GM23338 (cell line): Measurements from ENCODE around the gene OAT. TPM values are rescaled to one million over a fixed set of nuclear protein-coding genes. Genes with fewer than 3 reads are reported as not detected.

Source experiments
- ATAC-seq: fragments of 200-7000 bp; cut with Tn5 transposase; 3 replicates; pipeline ENCODE4 v1.9.1; 2020
- DNase-seq: peaks from one replicate; pipeline ENCODE4 v3.0.0-alpha.2; 2015; ENCODE audit warnings: low spot score
- H2AFZ ChIP-seq: fragments of 200-600 bp; sonication (generic); 2 replicates; pipeline ENCODE4 v1.8.0; 2016; ENCODE audit warnings: antibody characterized with exemption, mild to moderate bottlenecking, moderate library complexity
- H3F3A ChIP-seq: fragments of 200-600 bp; sonication (generic); replicated peaks from 2 replicates; pipeline ENCODE4 v1.8.0; 2017; ENCODE audit warnings: antibody characterized with exemption, mixed run types, low read depth
- H3K27ac ChIP-seq: fragments of 200-600 bp; sonication (generic); 2 replicates; pipeline ENCODE4 v1.6.1; 2016; ENCODE audit warnings: low read depth
- H3K27me3 ChIP-seq: fragments of 200-600 bp; sonication (generic); 2 replicates; pipeline ENCODE4 v1.8.0; 2016; ENCODE audit warnings: mild to moderate bottlenecking, mixed run types, moderate library complexity; ENCODE audit not compliant: insufficient read depth
- H3K36me3 ChIP-seq: fragments of 200-600 bp; sonication (generic); 2 replicates; pipeline ENCODE4 v1.8.0; 2016; ENCODE audit warnings: mild to moderate bottlenecking; ENCODE audit not compliant: insufficient read depth
- H3K4me1 ChIP-seq: fragments of 200-600 bp; sonication (generic); 2 replicates; pipeline ENCODE4 v1.8.0; 2016; ENCODE audit warnings: mild to moderate bottlenecking, moderate library complexity; ENCODE audit not compliant: insufficient read depth
- H3K4me2 ChIP-seq: fragments of 200-600 bp; sonication (generic); 2 replicates; pipeline ENCODE4 v1.7.1; 2017; ENCODE audit warnings: mixed run types
- H3K4me3 ChIP-seq: fragments of 200-600 bp; sonication (generic); 2 replicates; pipeline ENCODE4 v1.6.1; 2016; ENCODE audit warnings: mixed run types
- H3K79me2 ChIP-seq: fragments of 200-600 bp; sonication (generic); replicated peaks from 2 replicates; pipeline ENCODE4 v1.8.0; 2017; ENCODE audit warnings: mild to moderate bottlenecking; ENCODE audit not compliant: insufficient read depth
- H3K9me2 ChIP-seq: fragments of 200-600 bp; sonication (generic); 2 replicates; pipeline ENCODE4 v1.8.0; 2017; ENCODE audit not compliant: insufficient read depth
- H4K20me1 ChIP-seq: fragments of 200-600 bp; sonication (generic); replicated peaks from 2 replicates; pipeline ENCODE4 v1.8.0; 2017; ENCODE audit warnings: mild to moderate bottlenecking; ENCODE audit not compliant: insufficient read depth
- H3K27ac Mint-ChIP-seq: 2 replicates; pipeline ENCODE4 v1.8.0; 2020; ENCODE audit warnings: inconsistent platforms, mild to moderate bottlenecking, moderate library complexity, mixed read lengths
- H3K27me3 Mint-ChIP-seq: 3 replicates; pipeline ENCODE4 v1.8.0; 2022; ENCODE audit warnings: low read depth, mild to moderate bottlenecking, moderate library complexity, mixed read lengths, inconsistent platforms; ENCODE audit not compliant: insufficient read depth, poor library complexity
- H3K36me3 Mint-ChIP-seq: 3 replicates; pipeline ENCODE4 v1.8.0; 2021; ENCODE audit warnings: low read depth, mild to moderate bottlenecking, inconsistent platforms, moderate library complexity, mixed read lengths
- H3K4me1 Mint-ChIP-seq: 3 replicates; pipeline ENCODE4 v1.8.0; 2020; ENCODE audit warnings: mild to moderate bottlenecking, inconsistent platforms, mixed read lengths
- H3K4me3 Mint-ChIP-seq: 3 replicates; pipeline ENCODE4 v1.8.0; 2021; ENCODE audit warnings: moderate library complexity, mild to moderate bottlenecking, inconsistent platforms, mixed read lengths
- H3K9me3 Mint-ChIP-seq: 3 replicates; pipeline ENCODE4 v1.8.0; 2020; ENCODE audit warnings: moderate library complexity, mild to moderate bottlenecking, inconsistent platforms, mixed read lengths
- CREB1 ChIP-seq: fragments of 250-450 bp; sonication (Bioruptor Pico); IDR thresholded peaks from 2 replicates; pipeline ENCODE4 v1.5.0; 2020; ENCODE audit warnings: low read depth, mild to moderate bottlenecking, moderate library complexity
- CTCF ChIP-seq, 2 experiments: fragments of 200-600 bp in 1 of 2; sonication (generic) in 1 of 2; conservative IDR thresholded peaks; 2 replicates each; pipeline versions ENCODE4 v1.5.1 to v1.6.1; 2016 to 2017; ENCODE audit warnings: antibody characterized with exemption in 2 of 2, low read depth in 2 of 2, mild to moderate bottlenecking in 2 of 2, moderate library complexity in 1 of 2
- ETS1 ChIP-seq: IDR thresholded peaks from 2 replicates; pipeline ENCODE4 v1.6.1; 2016; ENCODE audit warnings: antibody characterized with exemption
- EZH2 ChIP-seq: fragments of 200-600 bp; sonication (generic); IDR thresholded peaks from one replicate; pipeline ENCODE4 v1.8.0; 2017; ENCODE audit warnings: antibody characterized with exemption, mild to moderate bottlenecking, low read depth; ENCODE audit not compliant: unreplicated experiment
- EZH2phosphoT487 ChIP-seq: fragments of 200-600 bp; sonication (generic); IDR thresholded peaks from one replicate; pipeline ENCODE4 v1.8.1; 2018; ENCODE audit warnings: antibody characterized with exemption; ENCODE audit not compliant: unreplicated experiment
- JUNB ChIP-seq: IDR thresholded peaks from one replicate; pipeline ENCODE4 v1.6.1; 2016; ENCODE audit warnings: antibody characterized with exemption; ENCODE audit not compliant: unreplicated experiment
- POLR2AphosphoS5 ChIP-seq: IDR thresholded peaks from 2 replicates; pipeline ENCODE4 v1.6.1; 2016; ENCODE audit warnings: antibody characterized with exemption, low read depth
- REST ChIP-seq: IDR thresholded peaks from one replicate; pipeline ENCODE4 v1.6.1; 2018; ENCODE audit warnings: antibody characterized with exemption; ENCODE audit not compliant: unreplicated experiment
- STAT1 ChIP-seq: IDR thresholded peaks from one replicate; pipeline ENCODE4 v1.6.1; 2016; ENCODE audit warnings: antibody characterized with exemption; ENCODE audit not compliant: unreplicated experiment
- ZNF114 ChIP-seq: fragments of 250-450 bp; sonication (Bioruptor Pico); IDR thresholded peaks from 2 replicates; pipeline ENCODE4 v1.5.0; 2020; ENCODE audit warnings: mild to moderate bottlenecking, moderate library complexity
- ZNF331 ChIP-seq: fragments of 250-450 bp; sonication (Bioruptor Pico); IDR thresholded peaks from 2 replicates; pipeline ENCODE4 v1.5.0; 2020; ENCODE audit warnings: low read depth, mild to moderate bottlenecking, moderate library complexity
- polyA plus RNA-seq: library from polyadenylated mRNA; unstranded; fragments of >200 nt; fragmentation: Nextera tagmentation; extraction: Ambion mirVana; gene quantifications from 2 replicates; pipeline ENCODE4 v1.2.1, GENCODE V29; 2016
- total RNA-seq: library from RNA; depleted of rRNA; stranded (reverse); fragments of >200 nt; shearing (Covaris generic); gene quantifications from 2 replicates; pipeline ENCODE4 v1.2.3, GENCODE V29; 2014

OAT gene
- total and polyA plus RNA-seq, 2 experiments from 2014 or later, result 131 to 139 TPM

- H3K27me3 ChIP-seq, result no peaks in the 10 kb centered on the region
- H3K4me2 ChIP-seq, result no peak overlapping the region
- no peaks in the 10 kb centered on the region for H3K79me2 ChIP-seq
- ATAC-seq (no peak), DNase-seq (no peak)
- Mint-ChIP-seq H3K9me3 (no peaks in the 10 kb centered on the region; the same call in 2 of the 3 replicates), H3K27me3 (no peaks in the 10 kb centered on the region), H3K36me3 (peaks cover 67% of the 10 kb centered on the region), H3K4me3 (no peak overlapping the region), H3K27ac (no peak overlapping the region), H3K4me1 (peaks cover 6% of the 10 kb centered on the region; the same call in 2 of the 3 replicates)
- no peak overlapping the region for H3K4me3 ChIP-seq
- H3K9me2 ChIP-seq, result no peaks in the 10 kb centered on the region
- no peak overlapping the region for H3K27ac ChIP-seq
- H2AFZ ChIP-seq, result no peak overlapping the region
- TF ChIP-seq STAT1 (no peak), CREB1 (CRISPR knock-in tag) (no peak), EZH2 (no peak), EZH2phosphoT487 (no peak), ZNF114 (CRISPR knock-in tag) (no peak), CTCF (conservative IDR thresholded peaks at IDR 0.05; ENCODE audit: low read depth in 2 of 2) (no peak), REST (no peak)
- no peaks in the 10 kb centered on the region for H4K20me1 ChIP-seq
- peaks cover 44% of the 10 kb centered on the region; the same call in 1 of the 2 replicates for H3K36me3 ChIP-seq
- no peaks in the 10 kb centered on the region for H3F3A ChIP-seq
- no peaks in the 10 kb centered on the region; the same call in 1 of the 2 replicates for H3K4me1 ChIP-seq
Measured at GRCh38 chr10:124401633-124402032, 17.1 kb downstream of the OAT start.

GRCh38 chr10:124394583-124394982 is 24.1 kb downstream of the OAT start:
- H3K4me1 Mint-ChIP-seq, result peaks cover 2% of the 10 kb centered on the region; the same call in 2 of the 3 replicates
- no peaks in the 10 kb centered on the region for H3K27me3 ChIP-seq
- H3K4me3 ChIP-seq, result no peak overlapping the region
- 0 out of 2 replicates have a peak, but pooled peaks cover 5% of the 10 kb centered on the region for H3K36me3 ChIP-seq
- no peak overlapping the region for H3K27ac ChIP-seq
- peaks cover 5% of the 10 kb centered on the region for H3K27me3 Mint-ChIP-seq
- ATAC-seq (no peak), DNase-seq (no peak)
- H3K36me3 Mint-ChIP-seq, result peaks cover 34% of the 10 kb centered on the region
- H3K27ac Mint-ChIP-seq, result no peak overlapping the region
- H3K4me2 ChIP-seq, result no peak overlapping the region
- no peaks in the 10 kb centered on the region for H4K20me1 ChIP-seq
- no peaks in the 10 kb centered on the region for H3K9me2 ChIP-seq
- H2AFZ ChIP-seq, result no peak overlapping the region
- no peaks in the 10 kb centered on the region for H3K79me2 ChIP-seq
- no peak overlapping the region for H3K4me3 Mint-ChIP-seq
- peaks cover 6% of the 10 kb centered on the region; the same call in 1 of the 2 replicates for H3K4me1 ChIP-seq
- 0 out of 2 replicates have a peak, but pooled peaks cover 5% of the 10 kb centered on the region for H3F3A ChIP-seq
- peaks cover 23% of the 10 kb centered on the region for H3K9me3 Mint-ChIP-seq
- TF ChIP-seq EZH2phosphoT487 (no peak), POLR2AphosphoS5 (no peak), STAT1 (no peak), EZH2 (no peak), ETS1 (no peak), REST (no peak), CTCF (conservative IDR thresholded peaks at IDR 0.05; ENCODE audit: low read depth in 2 of 2) (no peak), JUNB (no peak), ZNF331 (CRISPR knock-in tag) (no peak), CREB1 (CRISPR knock-in tag) (no peak), ZNF114 (CRISPR knock-in tag) (no peak)
